HEK293T (cell line): ENCODE results near the gene SLC13A3.

Experiments
- CTCF ChIA-PET: fragments of 350-600 bp; formaldehyde crosslinking; extraction: SDS; loops from one replicate; lab custom pipeline; 2021; ENCODE audit warnings: antibody characterized with exemption, inconsistent platforms; lab: Yijun Ruan, JAX
- POLR2A ChIA-PET: fragments of 350-600 bp; formaldehyde crosslinking; extraction: SDS; loops from one replicate; lab custom pipeline; 2020; ENCODE audit warnings: antibody characterized with exemption, inconsistent platforms; lab: Yijun Ruan, JAX
- DNase-seq: peaks from one replicate; pipeline ENCODE4 v3.0.0; 2012; ENCODE audit warnings: mixed read lengths; ENCODE audit errors: extremely low spot score
- ARNT ChIP-seq: fragments of 450-650 bp; IDR thresholded peaks from 2 replicates; pipeline ENCODE4 v1.6.1; 2017; ENCODE audit warnings: mild to moderate bottlenecking
- BHLHE40 ChIP-seq: fragments of 450-650 bp; IDR thresholded peaks from 2 replicates; pipeline ENCODE4 v1.6.1; 2016; ENCODE audit warnings: mild to moderate bottlenecking, moderate library complexity, borderline replicate concordance
- CTBP1 ChIP-seq: fragments of 450-650 bp; IDR thresholded peaks from 2 replicates; pipeline ENCODE4 v1.6.1; 2016; ENCODE audit warnings: borderline replicate concordance
- ELF4 ChIP-seq: fragments of 450-650 bp; IDR thresholded peaks from 2 replicates; pipeline ENCODE4 v1.6.1; 2017; ENCODE audit warnings: antibody characterized with exemption
- FOXA1 ChIP-seq: fragments of 450-650 bp; IDR thresholded peaks from 2 replicates; pipeline ENCODE4 v1.6.1; 2016; ENCODE audit warnings: mild to moderate bottlenecking
- FOXK2 ChIP-seq: fragments of 450-650 bp; IDR thresholded peaks from 2 replicates; pipeline ENCODE4 v1.6.1; 2016; ENCODE audit warnings: mild to moderate bottlenecking
- FOXM1 ChIP-seq: fragments of 450-650 bp; IDR thresholded peaks from 2 replicates; pipeline ENCODE4 v1.6.1; 2017; ENCODE audit warnings: mild to moderate bottlenecking, borderline replicate concordance
- HDGF ChIP-seq: fragments of 450-650 bp; IDR thresholded peaks from 2 replicates; pipeline ENCODE4 v1.6.1; 2017; ENCODE audit warnings: antibody characterized with exemption, borderline replicate concordance
- L3MBTL2 ChIP-seq: fragments of 450-650 bp; conservative IDR thresholded peaks from 2 replicates; pipeline ENCODE4 v1.6.1; 2016; ENCODE audit warnings: mild to moderate bottlenecking
- LEF1 ChIP-seq: fragments of 450-650 bp; IDR thresholded peaks from 2 replicates; pipeline ENCODE4 v1.6.1; 2017; ENCODE audit warnings: mild to moderate bottlenecking, borderline replicate concordance
- NFRKB ChIP-seq: fragments of 450-650 bp; IDR thresholded peaks from 2 replicates; pipeline ENCODE4 v1.6.1; 2016; ENCODE audit warnings: mild to moderate bottlenecking, moderate library complexity
- PKNOX1 ChIP-seq: fragments of 450-650 bp; IDR thresholded peaks from 2 replicates; pipeline ENCODE4 v1.6.1; 2016
- SP1 ChIP-seq: fragments of 450-650 bp; IDR thresholded peaks from 2 replicates; pipeline ENCODE4 v1.6.1; 2017
- SUZ12 ChIP-seq: fragments of 450-650 bp; IDR thresholded peaks from 2 replicates; pipeline ENCODE4 v1.6.1; 2016; ENCODE audit warnings: mild to moderate bottlenecking
- TARDBP ChIP-seq: fragments of 450-650 bp; IDR thresholded peaks from 2 replicates; pipeline ENCODE4 v1.6.1; 2016
- ZNF384 ChIP-seq: fragments of 450-650 bp; IDR thresholded peaks from 2 replicates; pipeline ENCODE4 v1.6.1; 2016

Gene SLC13A3

GRCh38 chr20:46549188-46549972 is 101.9 kb downstream of the SLC13A3 start:
- ChIA-PET POLR2A (no interaction called here), CTCF (interaction anchor here (1.3 kb wide), 1 partner anchor 13 kb away, joined by 5 read pairs; no protein-coding TSS in a partner anchor)
- no peak for DNase-seq
- no peak for TF ChIP-seq PKNOX1

- ChIA-PET POLR2A (no interaction called here), CTCF (no interaction called here)
- TF ChIP-seq HDGF (no peak), CTBP1 (no peak), FOXK2 (no peak), FOXA1 (no peak), SP1 (no peak), ELF4 (no peak)
- DNase-seq = no peak
Measured at GRCh38 chr20:46548688-46549087, 102.6 kb downstream of the SLC13A3 start.

GRCh38 chr20:46547995-46548394 is 103.3 kb downstream of the SLC13A3 start:
- no peak for TF ChIP-seq FOXM1
- TF ChIP-seq FOXA1 = no peak
- TF ChIP-seq TARDBP = no peak
- TF ChIP-seq FOXK2 = no peak
- TF ChIP-seq SUZ12 = no peak
- no peak for TF ChIP-seq LEF1
- no peak for TF ChIP-seq L3MBTL2
- no peak for TF ChIP-seq ARNT
- TF ChIP-seq PKNOX1 = no peak
- TF ChIP-seq SP1 = no peak
- no peak for TF ChIP-seq CTBP1
- ChIA-PET CTCF (no interaction called here), POLR2A (no interaction called here)
- no peak for DNase-seq

- POLR2A ChIA-PET = no interaction called here
- no peak for TF ChIP-seq TARDBP
- TF ChIP-seq LEF1 = no peak
- TF ChIP-seq HDGF = no peak
- TF ChIP-seq FOXA1 = no peak
- TF ChIP-seq FOXK2 = no peak
- no peak for TF ChIP-seq SP1
- no peak for TF ChIP-seq ELF4
- TF ChIP-seq SUZ12 = no peak
- TF ChIP-seq CTBP1 = no peak
- no peak for TF ChIP-seq FOXM1
- no peak for TF ChIP-seq NFRKB
- TF ChIP-seq ZNF384 = no peak
- no peak for TF ChIP-seq PKNOX1
- no peak for TF ChIP-seq L3MBTL2
- TF ChIP-seq BHLHE40 = no peak
- TF ChIP-seq ARNT = no peak
- CTCF ChIA-PET = no interaction called here
- no peak for DNase-seq
Measured at GRCh38 chr20:46546936-46547335, 104.3 kb downstream of the SLC13A3 start.

- DNase-seq = no peak
- CTCF ChIA-PET = no interaction called here
- POLR2A ChIA-PET = no interaction called here
Measured at GRCh38 chr20:46546298-46546697, 105.0 kb downstream of the SLC13A3 start.

GRCh38 chr20:46545827-46546138 is 105.5 kb downstream of the SLC13A3 start:
- ChIA-PET CTCF (no interaction called here), POLR2A (no interaction called here)
- TF ChIP-seq PKNOX1 = no peak
- TF ChIP-seq FOXK2 = no peak
- TF ChIP-seq CTBP1 = no peak
- TF ChIP-seq FOXA1 = no peak
- TF ChIP-seq LEF1 = no peak
- no peak for TF ChIP-seq HDGF
- no peak for TF ChIP-seq ZNF384
- no peak for TF ChIP-seq NFRKB
- TF ChIP-seq SP1 = no peak
- no peak for TF ChIP-seq ARNT
- TF ChIP-seq SUZ12 = no peak
- no peak for TF ChIP-seq TARDBP
- no peak for TF ChIP-seq L3MBTL2
- no peak for TF ChIP-seq FOXM1
- TF ChIP-seq ELF4 = no peak
- TF ChIP-seq BHLHE40 = no peak
- DNase-seq = no peak

More at GRCh38 chr20:46546298-46546697, 105.0 kb downstream of the SLC13A3 start:
- TF ChIP-seq ELF4 (no peak), ARNT (no peak), FOXM1 (no peak), TARDBP (no peak), ZNF384 (no peak), FOXA1 (no peak), NFRKB (no peak)
